ENCODE results near the gene THEMIS. TPM values are rescaled to one million over a fixed set of nuclear protein-coding genes. Genes with fewer than 3 reads are reported as not detected.

The THEMIS gene
- polyA plus RNA-seq, 1 donor from 2014 or later: not detected

GRCh38 chr6:127695108-127695507 is 205.8 kb downstream of the THEMIS start:
- H3K4me3 ChIP-seq (ENCODE audit: low read length): no peak overlapping the region

GRCh38 chr6:127691146-127691545 is 209.7 kb downstream of the THEMIS start:
- H3K4me2 ChIP-seq (ENCODE audit: low read length): no peak overlapping the region
- no peak overlapping the region for H3K9ac ChIP-seq (ENCODE audit: low read length)
- no peak overlapping the region for H3K27ac ChIP-seq (ENCODE audit: low read length)
- no peaks in the 10 kb centered on the region for H4K20me1 ChIP-seq (ENCODE audit: insufficient read depth)
- H3F3A ChIP-seq (ENCODE audit: insufficient read depth, low read length, poor library complexity, severe bottlenecking): no peaks in the 10 kb centered on the region
- H3K27me3 ChIP-seq (ENCODE audit: insufficient read depth, low read depth, low read length): no peaks in the 10 kb centered on the region
- H3K36me3 ChIP-seq (ENCODE audit: insufficient read depth, low read length): no peaks in the 10 kb centered on the region
- no peaks in the 10 kb centered on the region for H3K79me2 ChIP-seq (replicated peaks; ENCODE audit: insufficient read depth, low read length)
- H2AFZ ChIP-seq (ENCODE audit: low read depth, low read length): no peak overlapping the region
- H3K9me3 ChIP-seq (ENCODE audit: low read length): no peaks in the 10 kb centered on the region
- TF ChIP-seq RAD21 (conservative IDR thresholded peaks at IDR 0.05) (no peak), REST (IDR thresholded peaks at IDR 0.05; ENCODE audit: borderline replicate concordance) (no peak), SMC3 (conservative IDR thresholded peaks at IDR 0.05; ENCODE audit: poor library complexity) (no peak), CTCF (IDR thresholded peaks at IDR 0.05; ENCODE audit: poor library complexity, severe bottlenecking) (no peak)
- H3K9me2 ChIP-seq (ENCODE audit: insufficient read depth, low read length): no peaks in the 10 kb centered on the region
- no peak overlapping the region for H3K4me3 ChIP-seq (ENCODE audit: low read length)

More at GRCh38 chr6:127695108-127695507, 205.8 kb downstream of the THEMIS start:
- Histone ChIP-seq H3K9me2 (ENCODE audit: insufficient read depth, low read length) (no peaks in the 10 kb centered on the region), H3K4me2 (ENCODE audit: low read length) (no peak overlapping the region), H3K9me3 (ENCODE audit: low read length) (no peaks in the 10 kb centered on the region), H3F3A (ENCODE audit: insufficient read depth, low read length, poor library complexity, severe bottlenecking) (no peaks in the 10 kb centered on the region), H4K20me1 (ENCODE audit: insufficient read depth) (no peaks in the 10 kb centered on the region), H2AFZ (ENCODE audit: low read depth, low read length) (no peak overlapping the region), H3K27ac (ENCODE audit: low read length) (no peak overlapping the region), H3K9ac (ENCODE audit: low read length) (no peak overlapping the region), H3K36me3 (ENCODE audit: insufficient read depth, low read length) (no peaks in the 10 kb centered on the region), H3K27me3 (ENCODE audit: insufficient read depth, low read depth, low read length) (no peaks in the 10 kb centered on the region), H3K79me2 (replicated peaks; ENCODE audit: insufficient read depth, low read length) (no peaks in the 10 kb centered on the region)
- TF ChIP-seq MXI1 (conservative IDR thresholded peaks at IDR 0.05; ENCODE audit: poor library complexity, severe bottlenecking) (no peak), SMC3 (conservative IDR thresholded peaks at IDR 0.05; ENCODE audit: poor library complexity) (no peak), POLR2AphosphoS5 (IDR thresholded peaks at IDR 0.05) (no peak), CTCF (IDR thresholded peaks at IDR 0.05; ENCODE audit: poor library complexity, severe bottlenecking) (no peak), EP300 (conservative IDR thresholded peaks at IDR 0.05; ENCODE audit: poor library complexity, severe bottlenecking) (no peak), RAD21 (conservative IDR thresholded peaks at IDR 0.05) (no peak), REST (IDR thresholded peaks at IDR 0.05; ENCODE audit: borderline replicate concordance) (no peak)

Measured in neural cell (in vitro differentiated cells).